Mesodermal cell (in vitro differentiated cells): ENCODE data around the gene MFAP4.

ENCODE experiments used
- H3K27ac ChIP-seq: 2 replicates; pipeline ENCODE4 v1.7.0; 2013; ENCODE audit warnings: mild to moderate bottlenecking, low read depth, low read length, moderate library complexity; ENCODE audit not compliant: severe bottlenecking
- H3K36me3 ChIP-seq: 2 replicates; pipeline ENCODE4 v1.7.1; 2013; ENCODE audit warnings: mild to moderate bottlenecking, low read length, moderate library complexity; ENCODE audit not compliant: control insufficient read depth, insufficient read depth
- H3K4me1 ChIP-seq: one replicate; pipeline ENCODE4 v1.7.1; 2013; ENCODE audit warnings: mild to moderate bottlenecking, low read length; ENCODE audit not compliant: insufficient read depth, control insufficient read depth, poor library complexity, severe bottlenecking
- H3K4me3 ChIP-seq: 2 replicates; pipeline ENCODE4 v1.7.0; 2013; ENCODE audit warnings: low read length, control low read depth, mild to moderate bottlenecking; ENCODE audit not compliant: insufficient read depth, poor library complexity, severe bottlenecking; ENCODE audit errors: extremely low read depth
- H3K9me3 ChIP-seq: 2 replicates; pipeline ENCODE4 v1.7.1; 2013; ENCODE audit warnings: mild to moderate bottlenecking, low read length, moderate library complexity; ENCODE audit not compliant: control insufficient read depth
- WGBS, 2 experiments: methylation state at CpG; one replicate each; pipeline ENCODE4 v1.1.5; 2013; ENCODE audit warnings: missing lambda C conversion rate in 2 of 2; ENCODE audit not compliant: insufficient coverage in 2 of 2; 5-methylcytosine and 5-hydroxymethylcytosine counted together

The MFAP4 gene

GRCh38 chr17:19377602-19378415 lies 9.2 kb downstream of the MFAP4 start:
- WGBS, 2 experiments: 0% methylated on average over 66 of the region's 67 CpGs
- peaks cover 36% of the 10 kb centered on the region for H3K36me3 ChIP-seq
- peak overlapping the region; percentile 88 for H3K4me3 ChIP-seq
- H3K27ac ChIP-seq: peak overlapping the region; percentile 95
- peaks cover 4% of the 10 kb centered on the region for H3K4me1 ChIP-seq
- no peaks in the 10 kb centered on the region for H3K9me3 ChIP-seq

- 83% methylated on average over 1 of the region's 2 CpGs; no CpG with 5 or more reads in 1 of the 2 experiments for WGBS, 2 experiments
- Histone ChIP-seq H3K36me3 (peaks cover 26% of the 10 kb centered on the region), H3K9me3 (no peaks in the 10 kb centered on the region), H3K27ac (peak overlapping the region; percentile 95), H3K4me1 (peaks cover 4% of the 10 kb centered on the region), H3K4me3 (peak overlapping the region; percentile 88)
Observed at GRCh38 chr17:19376811-19377210, 10.2 kb downstream of the MFAP4 start.

GRCh38 chr17:19375732-19376131 lies 11.3 kb downstream of the MFAP4 start:
- Histone ChIP-seq H3K9me3 (no peaks in the 10 kb centered on the region), H3K36me3 (peaks cover 15% of the 10 kb centered on the region), H3K4me1 (peaks cover 4% of the 10 kb centered on the region), H3K4me3 (no peak overlapping the region), H3K27ac (no peak overlapping the region)
- 83% methylated on average over 1 of the region's 1 CpG; no CpG with 5 or more reads in 1 of the 2 experiments for WGBS, 2 experiments

GRCh38 chr17:19374136-19374535 lies 12.9 kb downstream of the MFAP4 start:
- Histone ChIP-seq H3K36me3 (no peaks in the 10 kb centered on the region), H3K4me1 (peaks cover 4% of the 10 kb centered on the region), H3K4me3 (no peak overlapping the region), H3K27ac (peak overlapping the region; percentile 36), H3K9me3 (no peaks in the 10 kb centered on the region)
- WGBS, 2 experiments: 92 to 100% methylated on average over 4 of the region's 5 CpGs

GRCh38 chr17:19372866-19373504 lies 14.0 kb downstream of the MFAP4 start:
- no peaks in the 10 kb centered on the region for H3K36me3 ChIP-seq
- no peak overlapping the region for H3K27ac ChIP-seq
- WGBS, 2 experiments: 84 to 96% methylated on average over 6 to 7 of the region's 8 CpGs
- peaks cover 3% of the 10 kb centered on the region for H3K4me1 ChIP-seq
- H3K4me3 ChIP-seq: no peak overlapping the region
- H3K9me3 ChIP-seq: no peaks in the 10 kb centered on the region

- Histone ChIP-seq H3K27ac (no peak overlapping the region), H3K4me3 (no peak overlapping the region), H3K9me3 (no peaks in the 10 kb centered on the region), H3K4me1 (peaks cover 3% of the 10 kb centered on the region), H3K36me3 (no peaks in the 10 kb centered on the region)
- 93% methylated on average over 11 to 12 of the region's 12 CpGs for WGBS, 2 experiments
Observed at GRCh38 chr17:19372439-19372838, 14.6 kb downstream of the MFAP4 start.

GRCh38 chr17:19372011-19372370 lies 15.0 kb downstream of the MFAP4 start:
- H3K27ac ChIP-seq: no peak overlapping the region
- H3K36me3 ChIP-seq: no peaks in the 10 kb centered on the region
- H3K4me1 ChIP-seq: peaks cover 3% of the 10 kb centered on the region
- WGBS, 2 experiments: 90 to 94% methylated on average over 9 of the region's 9 CpGs
- H3K4me3 ChIP-seq: no peak overlapping the region
- no peaks in the 10 kb centered on the region for H3K9me3 ChIP-seq

GRCh38 chr17:19371259-19372010 lies 15.6 kb downstream of the MFAP4 start:
- H3K36me3 ChIP-seq: no peaks in the 10 kb centered on the region
- WGBS, 2 experiments: 83 to 87% methylated on average over 2 to 4 of the region's 7 CpGs
- no peak overlapping the region for H3K27ac ChIP-seq
- H3K4me3 ChIP-seq: no peak overlapping the region
- H3K9me3 ChIP-seq: no peaks in the 10 kb centered on the region
- H3K4me1 ChIP-seq: peaks cover 3% of the 10 kb centered on the region

GRCh38 chr17:19370493-19370960 lies 16.5 kb downstream of the MFAP4 start:
- H3K4me1 ChIP-seq: peaks cover 3% of the 10 kb centered on the region
- H3K9me3 ChIP-seq: no peaks in the 10 kb centered on the region
- H3K36me3 ChIP-seq: no peaks in the 10 kb centered on the region
- no peak overlapping the region for H3K27ac ChIP-seq
- H3K4me3 ChIP-seq: no peak overlapping the region
- 86 to 98% methylated on average over 5 to 7 of the region's 7 CpGs for WGBS, 2 experiments

GRCh38 chr17:19369846-19370492 lies 17.0 kb downstream of the MFAP4 start:
- WGBS, 2 experiments: 92 to 93% methylated on average over 8 to 9 of the region's 12 CpGs
- Histone ChIP-seq H3K4me3 (no peak overlapping the region), H3K27ac (no peak overlapping the region), H3K4me1 (peaks cover 3% of the 10 kb centered on the region), H3K36me3 (no peaks in the 10 kb centered on the region), H3K9me3 (no peaks in the 10 kb centered on the region)
